PC-9 (cell line): ENCODE measurements around the gene UCP2. TPM values are rescaled to one million over a fixed set of nuclear protein-coding genes. Genes with fewer than 3 reads are reported as not detected.

Experiments used
- BruUV-seq: library from RNA; stranded (reverse); fragments of 400-500 nt; replicated peaks from 2 replicates; lab custom pipeline; 2021; lab: Mats Ljungman, UMichigan
- CTCF ChIA-PET: fragments of 300-600 bp; sonication (Branson Sonifier 250); formaldehyde crosslinking; loops from one replicate; lab custom pipeline; 2022; ENCODE audit warnings: antibody characterized with exemption; lab: Charles Lee
- POLR2A ChIA-PET: fragments of 300-600 bp; sonication (Branson Sonifier 250); formaldehyde crosslinking; loops from one replicate; lab custom pipeline; 2022; ENCODE audit warnings: antibody characterized with exemption; ENCODE audit not compliant: unreplicated experiment; lab: Charles Lee
- DNase-seq, 2 experiments: peaks; one replicate each; pipeline versions ENCODE4 v3.0.0 to v3.0.0-alpha.2; 2015 to 2022; ENCODE audit warnings: mixed read lengths in 1 of 2
- H2AFZ ChIP-seq: fragments of 200-600 bp; sonication (generic); 2 replicates; pipeline ENCODE4 v1.8.1; 2017; ENCODE audit warnings: antibody characterized with exemption
- H3F3A ChIP-seq: fragments of 200-600 bp; sonication (generic); 2 replicates; pipeline ENCODE4 v1.8.1; 2017; ENCODE audit warnings: antibody characterized with exemption, mild to moderate bottlenecking, low read depth; ENCODE audit not compliant: insufficient read depth
- H3K27ac ChIP-seq: fragments of 200-600 bp; sonication (generic); 2 replicates; pipeline ENCODE4 v1.6.1; 2016; ENCODE audit warnings: mixed run types
- H3K27me3 ChIP-seq: fragments of 200-600 bp; sonication (generic); 2 replicates; pipeline ENCODE4 v1.6.1; 2016; ENCODE audit warnings: low read depth, mixed run types; ENCODE audit not compliant: insufficient read depth
- H3K36me3 ChIP-seq: fragments of 200-600 bp; sonication (generic); 2 replicates; pipeline ENCODE4 v1.6.1; 2016; ENCODE audit warnings: low read depth, mixed run types
- H3K4me1 ChIP-seq: fragments of 200-600 bp; sonication (generic); replicated peaks from 2 replicates; pipeline ENCODE4 v1.6.1; 2016; ENCODE audit warnings: mixed run types; ENCODE audit not compliant: insufficient read depth
- H3K4me2 ChIP-seq: fragments of 200-600 bp; sonication (generic); 2 replicates; pipeline ENCODE4 v1.6.1; 2017; ENCODE audit warnings: mixed run types
- H3K4me3 ChIP-seq: fragments of 200-600 bp; sonication (generic); 2 replicates; pipeline ENCODE4 v1.6.1; 2016; ENCODE audit warnings: mixed run types
- H3K79me2 ChIP-seq: fragments of 200-600 bp; sonication (generic); 2 replicates; pipeline ENCODE4 v1.6.1; 2017; ENCODE audit warnings: low read depth, mixed run types
- H3K9me2 ChIP-seq: fragments of 200-600 bp; sonication (generic); 2 replicates; pipeline ENCODE4 v1.8.1; 2017; ENCODE audit warnings: mild to moderate bottlenecking; ENCODE audit not compliant: insufficient read depth
- H3K9me3 ChIP-seq: fragments of 200-600 bp; sonication (generic); 2 replicates; pipeline ENCODE4 v1.8.1; 2016; ENCODE audit warnings: low read depth; ENCODE audit not compliant: insufficient read depth
- H4K20me1 ChIP-seq: fragments of 200-600 bp; sonication (generic); 2 replicates; pipeline ENCODE4 v1.8.1; 2017; ENCODE audit not compliant: insufficient read depth
- CTCF ChIP-seq: fragments of 200-600 bp; sonication (generic); conservative IDR thresholded peaks from 2 replicates; pipeline ENCODE4 v1.6.1; 2017; ENCODE audit warnings: mixed run types, antibody characterized with exemption, mild to moderate bottlenecking, moderate library complexity
- EZH2 ChIP-seq: fragments of 200-600 bp; sonication (generic); IDR thresholded peaks from 2 replicates; pipeline ENCODE4 v1.8.0; 2017; ENCODE audit warnings: antibody characterized with exemption, low read depth
- intact Hi-C: fragments of 100-400 bp; cut with micrococcal nuclease; formaldehyde crosslinking; loops from one replicate; pipeline ENCODE4 v1.10.0; 2022; ENCODE audit not compliant: unreplicated experiment
- total RNA-seq: library from RNA; stranded (reverse); gene quantifications from 2 replicates; pipeline ENCODE4 v1.2.3, GENCODE V29; 2021

Gene UCP2
- total RNA-seq, 1 experiment from 2014 or later: 27.2 TPM

DNA sequence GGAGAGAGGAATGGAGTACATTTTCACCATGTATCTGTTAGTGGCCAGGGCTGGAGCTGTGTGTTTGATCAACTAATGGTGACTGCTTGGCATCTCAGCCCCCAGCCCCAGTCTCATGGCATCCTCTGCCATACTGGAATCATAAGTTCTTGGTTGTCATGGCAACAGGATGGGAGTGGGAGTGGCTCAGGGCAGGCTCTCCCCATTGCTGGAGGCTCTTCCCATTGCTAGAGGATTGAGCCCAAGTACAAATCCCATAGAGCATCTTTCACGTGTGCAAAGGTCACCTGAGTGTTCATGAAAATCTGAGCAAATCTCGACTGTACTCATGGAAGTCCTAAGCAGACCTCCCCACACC is 16.9 kb downstream of the UCP2 start:
- no peak overlapping the region for H3K4me3 ChIP-seq
- H3K27ac ChIP-seq: no peak overlapping the region
- H3K79me2 ChIP-seq: no peaks in the 10 kb centered on the region
- no peaks in the 10 kb centered on the region for H3K9me3 ChIP-seq
- ChIA-PET POLR2A (no interaction called here), CTCF (no interaction called here)
- H3F3A ChIP-seq: 0 out of 2 replicates have a peak, but pooled peaks cover 6% of the 10 kb centered on the region
- no peak overlapping the region for H3K4me2 ChIP-seq
- no peaks in the 10 kb centered on the region for H3K27me3 ChIP-seq
- DNase-seq: no peak
- no peaks in the 10 kb centered on the region for H3K9me2 ChIP-seq
- no peaks in the 10 kb centered on the region for H3K36me3 ChIP-seq
- no peaks in the 10 kb centered on the region for H4K20me1 ChIP-seq
- intact Hi-C loops: loop anchor here (2.0 kb wide), 2 partner anchors 205 to 483 kb away; partner anchors contain the start of genes C2CD3 and PPME1
- TF ChIP-seq EZH2 (no peak), CTCF (no peak)
- no peaks in the 10 kb centered on the region for H3K4me1 ChIP-seq
- BruUV-seq: no TSS peak
- H2AFZ ChIP-seq: no peak overlapping the region

GRCh38 chr11:73965076-73965763 is 17.4 kb downstream of the UCP2 start:
- CTCF ChIA-PET: interaction anchor here (0.6 kb wide), 1 partner anchor 203 kb away, joined by 3 read pairs; no protein-coding TSS in a partner anchor

GRCh38 chr11:73963861-73964260 is 18.8 kb downstream of the UCP2 start:
- H3K36me3 ChIP-seq: no peaks in the 10 kb centered on the region
- intact Hi-C loops: loop anchor here (1.0 to 5.0 kb wide), 4 partner anchors 126 to 485 kb away; partner anchors contain the start of genes C2CD3 and PPME1
- H3K79me2 ChIP-seq: no peaks in the 10 kb centered on the region
- H3K4me3 ChIP-seq: no peak overlapping the region
- no peaks in the 10 kb centered on the region for H4K20me1 ChIP-seq
- H3K27me3 ChIP-seq: no peaks in the 10 kb centered on the region
- CTCF ChIA-PET: interaction anchor here (0.5 to 0.8 kb wide), 4 partner anchors 108 to 179 kb away, joined by 3 to 6 read pairs (median 4); no protein-coding TSS in a partner anchor
- 0 out of 2 replicates have a peak overlapping the region, but pooled peaks have one; percentile 31 for H2AFZ ChIP-seq
- TF ChIP-seq EZH2 (no peak), CTCF (no peak)
- no peak overlapping the region for H3K27ac ChIP-seq
- no peak for DNase-seq
- H3K4me2 ChIP-seq: peak overlapping the region; percentile 41; the same call in 1 of the 2 replicates
- H3F3A ChIP-seq: 0 out of 2 replicates have a peak, but pooled peaks cover 6% of the 10 kb centered on the region
- no peaks in the 10 kb centered on the region for H3K4me1 ChIP-seq
- no peaks in the 10 kb centered on the region for H3K9me3 ChIP-seq
- POLR2A ChIA-PET: no interaction called here
- no TSS peak for BruUV-seq
- no peaks in the 10 kb centered on the region for H3K9me2 ChIP-seq

More at GRCh38 chr11:73965076-73965763, 17.4 kb downstream of the UCP2 start:
- Histone ChIP-seq H2AFZ (no peak overlapping the region), H3K4me1 (no peaks in the 10 kb centered on the region), H3K4me3 (no peak overlapping the region), H3K27ac (no peak overlapping the region), H3K9me2 (no peaks in the 10 kb centered on the region), H3K79me2 (no peaks in the 10 kb centered on the region), H3K9me3 (no peaks in the 10 kb centered on the region), H4K20me1 (no peaks in the 10 kb centered on the region), H3K36me3 (no peaks in the 10 kb centered on the region), H3F3A (0 out of 2 replicates have a peak, but pooled peaks cover 6% of the 10 kb centered on the region), H3K27me3 (no peaks in the 10 kb centered on the region), H3K4me2 (peak overlapping the region; percentile 41; the same call in 1 of the 2 replicates)
- intact Hi-C loops: loop anchor here (2.0 kb wide), 2 partner anchors 206 to 484 kb away; partner anchors contain the start of genes C2CD3 and PPME1
- no TSS peak for BruUV-seq
- TF ChIP-seq EZH2 (no peak), CTCF (no peak)
- POLR2A ChIA-PET: no interaction called here
- DNase-seq: no peak
